B cell (primary cell): ENCODE measurements around the gene HIGD2B.

ENCODE experiments used
- EZH2 ChIP-seq: IDR thresholded peaks from 2 replicates; pipeline ENCODE4 v1.6.1; 2012; ENCODE audit warnings: borderline replicate concordance, low read depth, mild to moderate bottlenecking, moderate library complexity, low read length; ENCODE audit not compliant: insufficient read depth, poor library complexity, severe bottlenecking
- TF ChIP-seq, protein P1 (sequence below): fragments of 200-600 bp; IDR thresholded peaks from one replicate; pipeline ENCODE4 v1.8.0; 2022; ENCODE audit warnings: antibody characterized with exemption, mild to moderate bottlenecking

DNA sequence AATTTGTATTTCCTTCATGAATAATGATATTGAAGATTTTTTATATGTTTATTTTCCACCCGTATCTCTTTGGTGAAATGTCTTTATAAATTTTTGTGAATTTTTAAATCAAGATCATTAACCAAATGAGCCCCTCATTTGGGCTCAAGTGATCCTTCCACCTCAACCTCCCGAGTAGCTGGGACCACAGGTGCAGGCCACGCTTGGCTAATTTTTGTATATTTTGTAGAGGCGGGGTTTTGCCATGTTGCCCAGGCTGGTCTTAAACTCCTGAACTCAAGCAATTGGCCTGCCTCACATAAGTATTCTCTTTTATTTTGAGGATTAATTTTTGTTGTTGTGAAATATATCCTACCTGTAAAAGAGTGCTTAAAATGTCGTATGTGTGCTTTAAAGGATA, 5.0 kb upstream of the HIGD2B start:
- no peak for TF ChIP-seq EZH2
- TF ChIP-seq, protein P1, sequence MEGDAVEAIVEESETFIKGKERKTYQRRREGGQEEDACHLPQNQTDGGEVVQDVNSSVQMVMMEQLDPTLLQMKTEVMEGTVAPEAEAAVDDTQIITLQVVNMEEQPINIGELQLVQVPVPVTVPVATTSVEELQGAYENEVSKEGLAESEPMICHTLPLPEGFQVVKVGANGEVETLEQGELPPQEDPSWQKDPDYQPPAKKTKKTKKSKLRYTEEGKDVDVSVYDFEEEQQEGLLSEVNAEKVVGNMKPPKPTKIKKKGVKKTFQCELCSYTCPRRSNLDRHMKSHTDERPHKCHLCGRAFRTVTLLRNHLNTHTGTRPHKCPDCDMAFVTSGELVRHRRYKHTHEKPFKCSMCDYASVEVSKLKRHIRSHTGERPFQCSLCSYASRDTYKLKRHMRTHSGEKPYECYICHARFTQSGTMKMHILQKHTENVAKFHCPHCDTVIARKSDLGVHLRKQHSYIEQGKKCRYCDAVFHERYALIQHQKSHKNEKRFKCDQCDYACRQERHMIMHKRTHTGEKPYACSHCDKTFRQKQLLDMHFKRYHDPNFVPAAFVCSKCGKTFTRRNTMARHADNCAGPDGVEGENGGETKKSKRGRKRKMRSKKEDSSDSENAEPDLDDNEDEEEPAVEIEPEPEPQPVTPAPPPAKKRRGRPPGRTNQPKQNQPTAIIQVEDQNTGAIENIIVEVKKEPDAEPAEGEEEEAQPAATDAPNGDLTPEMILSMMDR: no peak
